ENCODE data around the gene SLC26A2.

- TF ChIP-seq REST (IDR thresholded peaks at IDR 0.05) = no peak
- no peak for TF ChIP-seq TAF1 (conservative IDR thresholded peaks at IDR 0.05)
- no peak for TF ChIP-seq CTCF (IDR thresholded peaks at IDR 0.05; ENCODE audit: low read depth, low read length, missing input control)
- TF ChIP-seq NR2F2 (IDR thresholded peaks at IDR 0.05) = no peak
- TF ChIP-seq YY1 (IDR thresholded peaks at IDR 0.05) = no peak
- TF ChIP-seq RAD21 (IDR thresholded peaks at IDR 0.05) = no peak
- TF ChIP-seq SP1 (IDR thresholded peaks at IDR 0.05) = no peak
- no peak for TF ChIP-seq EGR1 (IDR thresholded peaks at IDR 0.05; ENCODE audit: low read depth in 2 of 2)
- no peak for TF ChIP-seq FOXA1 (IDR thresholded peaks at IDR 0.05)
- TF ChIP-seq ATF3 (IDR thresholded peaks at IDR 0.05) = no peak
- TF ChIP-seq GABPA (IDR thresholded peaks at IDR 0.05 in 1 of 2, conservative IDR thresholded peaks at IDR 0.05 in 1 of 2) = no peak
- no peak for TF ChIP-seq JUND (IDR thresholded peaks at IDR 0.05)
- no peak for TF ChIP-seq RXRA (IDR thresholded peaks at IDR 0.05)
Measured at GRCh38 chr5:149988126-149988525, 27.6 kb downstream of the SLC26A2 start.
